ENCODE results near the gene INSRR.

INSRR gene

DNA sequence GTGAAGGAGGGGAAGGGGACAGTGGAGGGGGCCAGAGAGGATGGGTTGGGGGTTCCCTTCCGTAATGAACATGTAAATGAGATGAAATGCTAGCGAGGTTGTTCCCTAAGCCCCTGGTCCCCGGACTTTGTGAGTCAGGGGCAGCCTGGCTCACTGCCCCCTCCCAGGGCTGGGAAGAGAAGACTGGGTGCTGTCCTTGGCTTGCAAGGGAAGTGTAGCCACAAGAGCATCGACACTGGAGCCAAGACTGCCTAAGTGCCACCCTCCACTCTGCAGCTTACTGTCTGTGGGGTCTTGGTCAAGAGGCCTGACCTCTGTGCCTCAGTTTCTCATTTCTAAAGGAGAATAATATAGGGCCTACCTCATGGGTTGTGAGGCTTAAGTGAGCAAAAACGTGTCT is 35.1 kb upstream of the INSRR start:
- DNase-seq (ENCODE audit: low read depth in 2 of 2), result no peak

- DNase-seq (ENCODE audit: low read depth in 2 of 2), result no peak
These were observed 34.4 kb upstream of the INSRR start, which contains the start of gene PEAR1 for GRCh38 chr1:156893048-156893953. Gene PEAR1, plus strand, starts transcription at chr1:156893718. Its CDS starts 10,209 bp downstream, at chr1:156903927.

DNA sequence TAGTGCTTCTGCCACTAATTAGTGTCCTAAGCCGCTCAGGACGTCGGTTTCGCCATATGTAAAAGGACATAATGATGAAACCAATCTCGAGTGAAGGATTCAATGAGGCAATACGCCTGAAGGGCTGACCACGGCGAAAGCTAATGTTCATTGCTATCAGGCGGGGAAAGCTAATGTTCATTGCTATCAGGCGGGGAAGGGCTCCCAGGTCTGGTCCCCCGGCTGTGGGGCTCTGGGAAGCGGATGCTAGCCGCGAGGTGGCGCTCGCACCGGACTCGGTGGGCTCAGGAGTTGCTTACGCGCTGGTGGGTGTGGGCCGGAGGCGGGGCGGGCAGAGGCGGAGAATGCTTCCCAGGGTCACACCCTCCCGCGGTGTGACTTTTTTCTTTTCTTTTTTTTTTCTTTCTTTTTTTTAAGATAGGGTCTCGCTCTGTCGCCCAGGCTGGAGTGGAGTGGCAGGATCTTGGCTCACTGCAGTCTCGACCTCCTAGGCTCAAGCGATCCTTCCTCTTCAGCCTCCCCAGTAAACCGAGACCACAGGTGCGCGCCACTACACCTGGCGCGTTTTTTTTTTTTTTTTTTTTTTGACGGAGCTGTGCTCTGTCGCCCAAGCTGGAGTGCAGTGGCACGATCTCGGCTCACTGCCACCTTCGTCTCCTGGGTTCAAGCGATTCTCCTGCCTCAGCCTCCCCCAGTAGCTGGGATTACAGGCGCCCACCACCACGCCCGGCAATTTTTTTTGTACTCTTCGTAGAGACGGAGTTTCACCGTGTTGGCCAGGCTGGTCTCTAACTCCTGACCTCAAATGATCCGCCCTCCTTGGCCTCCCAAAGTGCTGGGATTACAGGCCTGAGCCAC is 33.5 kb upstream of the INSRR start:
- peak; percentile 80 to 87 for DNase-seq (ENCODE audit: low read depth in 2 of 2)

- peak; percentile 43 to 45 for DNase-seq (ENCODE audit: low read depth in 2 of 2)
These were observed 31.1 kb upstream of the INSRR start for GRCh38 chr1:156889802-156890580.

GRCh38 chr1:156887734-156888133 is 28.8 kb upstream of the INSRR start:
- no peak for DNase-seq (ENCODE audit: low read depth in 2 of 2)

- no peak for DNase-seq (ENCODE audit: low read depth in 2 of 2)
These were observed 28.4 kb upstream of the INSRR start for GRCh38 chr1:156887317-156887716.

- DNase-seq (ENCODE audit: low read depth in 2 of 2), result no peak
These were observed 27.8 kb upstream of the INSRR start for GRCh38 chr1:156886583-156887281.

DNA sequence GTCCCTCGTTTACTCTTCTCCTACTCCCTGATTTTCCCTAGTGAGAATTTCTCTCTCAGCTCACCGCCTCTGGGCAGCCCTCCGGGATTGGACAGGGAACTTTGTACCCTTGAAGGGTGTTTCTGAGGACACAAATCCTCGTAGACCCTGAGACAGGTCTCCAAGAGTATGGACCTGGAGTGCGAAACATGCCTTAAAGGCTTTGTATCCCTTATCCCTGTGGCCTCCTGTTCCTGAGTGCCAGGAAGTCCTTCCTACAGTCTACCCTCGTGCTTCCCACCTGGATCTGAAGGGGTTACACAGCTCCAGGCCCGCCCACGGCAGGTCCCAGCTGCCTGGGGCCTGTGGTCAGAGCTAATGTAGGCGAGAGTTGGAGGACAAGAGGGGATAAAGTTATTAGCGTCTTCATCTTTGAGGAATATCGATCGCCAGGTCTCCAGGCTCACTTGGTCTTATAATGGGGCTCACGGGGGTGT is 27.0 kb upstream of the INSRR start:
- DNase-seq (ENCODE audit: low read depth in 2 of 2), result no peak

- no peak for DNase-seq (ENCODE audit: low read depth in 2 of 2)
These were observed 26.4 kb upstream of the INSRR start for GRCh38 chr1:156885314-156885713.

DNA sequence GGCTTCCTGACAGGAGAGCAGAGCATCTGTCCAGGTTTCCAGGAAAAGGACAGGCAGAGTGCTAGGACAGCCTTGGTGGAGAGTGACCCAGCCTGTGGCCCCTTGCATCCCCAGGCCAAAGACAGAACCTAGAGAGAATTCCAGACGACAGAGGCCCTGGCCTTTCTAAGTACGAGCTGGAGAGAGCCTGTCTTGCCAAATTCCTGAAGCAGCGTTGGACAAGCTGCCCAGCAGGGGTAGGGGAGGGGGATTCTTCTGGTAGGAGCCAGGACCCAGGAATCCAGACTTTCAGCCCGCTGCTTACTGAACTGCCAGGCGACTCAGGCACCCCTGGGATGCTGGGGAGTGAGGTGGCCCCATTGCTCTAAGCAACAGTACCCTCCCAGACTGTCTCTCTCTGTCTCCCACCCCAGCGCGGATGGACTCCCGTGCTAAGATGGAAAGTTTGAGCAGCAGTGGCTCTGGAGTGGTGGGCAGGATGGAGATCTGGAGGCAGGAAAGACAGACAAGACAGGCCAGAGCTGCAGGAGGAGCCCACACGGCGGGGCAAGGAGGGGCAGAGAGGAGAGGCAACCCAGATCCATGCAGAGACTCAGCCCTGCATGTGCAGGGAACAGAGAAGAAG is 25.8 kb upstream of the INSRR start:
- DNase-seq (ENCODE audit: low read depth in 2 of 2), result no peak

DNA sequence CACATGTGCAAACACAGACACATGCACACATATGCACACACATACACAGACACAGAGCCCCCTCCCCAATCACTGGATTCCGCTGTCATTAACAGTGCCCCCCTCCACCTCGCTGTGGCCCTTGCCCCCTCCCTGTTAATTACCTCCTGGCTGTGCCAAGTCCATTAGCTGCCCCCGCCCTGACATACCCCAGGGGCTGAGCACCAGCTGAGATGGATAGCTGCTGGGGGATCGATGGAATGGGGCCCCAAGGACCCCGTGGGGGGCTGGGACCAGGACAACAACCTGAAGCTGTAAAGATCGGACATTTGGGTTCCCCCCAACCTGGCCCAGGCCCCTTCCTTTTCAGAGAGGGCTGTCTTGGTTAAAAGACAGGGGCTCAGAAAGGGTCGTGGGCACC is 25.0 kb upstream of the INSRR start:
- no peak for DNase-seq (ENCODE audit: low read depth in 2 of 2)

GRCh38 chr1:156882543-156882942 is 23.6 kb upstream of the INSRR start:
- no peak for DNase-seq (ENCODE audit: low read depth in 2 of 2)

- DNase-seq (ENCODE audit: low read depth in 2 of 2), result no peak
These were observed 22.7 kb upstream of the INSRR start for GRCh38 chr1:156881663-156882062.

- no peak for DNase-seq (ENCODE audit: low read depth in 2 of 2)
These were observed 22.2 kb upstream of the INSRR start for GRCh38 chr1:156881101-156881500.

- DNase-seq (ENCODE audit: low read depth in 2 of 2), result no peak
These were observed 21.6 kb upstream of the INSRR start for GRCh38 chr1:156880473-156880872.

GRCh38 chr1:156879876-156880275 is 21.0 kb upstream of the INSRR start:
- no peak for DNase-seq (ENCODE audit: low read depth in 2 of 2)

DNA sequence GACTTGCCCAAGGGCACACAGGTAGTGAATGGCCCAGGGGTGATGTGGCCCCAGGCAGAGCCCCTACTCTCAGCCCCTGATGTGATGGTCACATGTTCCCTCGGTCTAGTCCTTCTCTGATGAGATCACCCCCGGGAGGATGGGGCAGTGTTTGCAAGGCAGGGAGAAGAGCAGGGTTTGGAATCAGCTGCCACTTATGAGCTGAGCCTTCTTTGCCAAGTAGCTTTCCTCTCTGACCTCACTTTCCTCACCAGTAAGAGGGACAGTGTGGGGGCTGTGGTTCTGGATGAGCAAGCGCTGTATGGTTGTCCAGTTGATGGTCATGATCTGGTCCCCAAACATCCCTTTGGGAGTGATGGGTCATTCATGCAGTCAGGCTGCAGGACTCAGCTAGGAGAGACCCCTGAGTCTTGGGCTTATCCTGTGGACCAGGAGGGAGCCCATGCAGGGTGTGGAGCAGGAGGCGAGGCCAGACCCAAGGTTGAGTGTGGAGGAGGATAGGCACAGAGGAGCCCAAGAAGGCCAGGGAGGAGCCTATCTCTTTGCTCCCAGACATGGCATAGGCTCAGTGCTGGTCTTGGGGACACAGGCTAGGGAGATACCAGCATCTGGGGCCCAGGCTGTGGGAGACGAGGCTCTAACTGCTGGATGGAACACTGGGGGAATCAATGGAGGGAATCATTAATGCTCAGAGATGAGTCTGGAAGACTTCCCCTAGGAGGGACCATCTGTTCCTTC is 18.7 kb upstream of the INSRR start:
- DNase-seq (ENCODE audit: low read depth in 2 of 2), result no peak

GRCh38 chr1:156876281-156876680 is 17.4 kb upstream of the INSRR start:
- no peak for DNase-seq (ENCODE audit: low read depth in 2 of 2)

- DNase-seq (ENCODE audit: low read depth in 2 of 2), result no peak
These were observed 16.4 kb upstream of the INSRR start for GRCh38 chr1:156875341-156875615.

All from stimulated activated CD4-positive, alpha-beta T cell treated with anti-CD3 and anti-CD28 coated beads, Interleukin-1b, Interleukin-23, amount 100 ng/mL, for 4 hours (primary cell).